GM19023 (cell line): ENCODE measurements around the gene CYP4F3.
"Not testable (repeated sequence)": the region's sequence is repeated elsewhere in the genome, so short reads cannot be mapped to it uniquely, and the experiment has no call there.

Experiments
- ATAC-seq: cut with Tn5 transposase; IDR thresholded peaks from one replicate; pipeline ENCODE4 v1.9.1; 2021; ENCODE audit warnings: mild to moderate bottlenecking, moderate library complexity; ENCODE audit not compliant: unreplicated experiment

The CYP4F3 gene

GRCh38 chr19:15666186-15666585 is 25.5 kb downstream of the CYP4F3 start:
- ATAC-seq, result no peak

GRCh38 chr19:15666883-15667282 is 26.2 kb downstream of the CYP4F3 start:
- no peak for ATAC-seq

GRCh38 chr19:15669440-15669839 is 28.7 kb downstream of the CYP4F3 start:
- no peak for ATAC-seq

GRCh38 chr19:15669891-15670290 is 29.2 kb downstream of the CYP4F3 start:
- ATAC-seq, result no peak

- ATAC-seq, result no peak
These were observed 30.6 kb downstream of the CYP4F3 start for GRCh38 chr19:15671237-15671821.

GRCh38 chr19:15671891-15672579 is 31.3 kb downstream of the CYP4F3 start:
- no peak for ATAC-seq

GRCh38 chr19:15672580-15673175 is 32.0 kb downstream of the CYP4F3 start, which contains the start of gene CYP4F12:
Gene CYP4F12, plus strand, starts transcription at chr19:15673087. Its CDS starts 443 bp downstream, at chr19:15673530.
- ATAC-seq, result no peak

GRCh38 chr19:15673176-15673654 is 32.5 kb downstream of the CYP4F3 start:
- no peak for ATAC-seq

GRCh38 chr19:15675560-15675959 is 34.9 kb downstream of the CYP4F3 start:
- no peak for ATAC-seq

- no peak for ATAC-seq
These were observed 38.4 kb downstream of the CYP4F3 start for GRCh38 chr19:15679089-15679488.

- not testable (repeated sequence) for ATAC-seq
These were observed 39.2 kb downstream of the CYP4F3 start for GRCh38 chr19:15679865-15680264.

GRCh38 chr19:15680478-15681322 is 40.0 kb downstream of the CYP4F3 start:
- ATAC-seq, result no peak

- ATAC-seq, result no peak
These were observed 42.7 kb downstream of the CYP4F3 start for GRCh38 chr19:15683411-15683810.

- no peak for ATAC-seq
These were observed 44.1 kb downstream of the CYP4F3 start for GRCh38 chr19:15684828-15685227.

- no peak for ATAC-seq
These were observed 56.0 kb downstream of the CYP4F3 start for GRCh38 chr19:15696654-15697194.

GRCh38 chr19:15701757-15702533 is 61.2 kb downstream of the CYP4F3 start:
- no peak for ATAC-seq

- ATAC-seq, result no peak
These were observed 61.8 kb downstream of the CYP4F3 start for GRCh38 chr19:15702534-15702930.
